Measurements from ENCODE around the gene SLC35F4.

- TF ChIP-seq POLR2A (IDR thresholded peaks at IDR 0.05; ENCODE audit: borderline replicate concordance, extremely low read depth, insufficient read depth, insufficient read length) (no peak), CTCF (IDR thresholded peaks at IDR 0.05 in 2 of 3, conservative IDR thresholded peaks at IDR 0.05 in 1 of 3; ENCODE audit: borderline replicate concordance in 1 of 3, insufficient read depth in 1 of 3, low read depth in 2 of 3, low read length in 2 of 3) (no peak), ZFX (IDR thresholded peaks at IDR 0.05) (no peak)
Observed at GRCh38 chr14:57845316-57845715, 20.6 kb downstream of the SLC35F4 start.
